ENCODE measurements around the gene COL13A1.

COL13A1 gene

GRCh38 chr10:69814251-69814650 lies 12.5 kb downstream of the COL13A1 start:
- in situ Hi-C loops (cut with HindIII; ENCODE audit: low pct_unique_long_range_greater_than_20kb, low sequenced_read_pairs) = no loop called here
- DNase-seq (ENCODE audit: low read depth in 1 of 2, low spot score in 1 of 2) = no peak
- no peak for TF ChIP-seq JUND (IDR thresholded peaks at IDR 0.05; ENCODE audit: low read depth)

- in situ Hi-C loops (cut with HindIII; ENCODE audit: low pct_unique_long_range_greater_than_20kb, low sequenced_read_pairs) = no loop called here
- DNase-seq (ENCODE audit: low read depth in 1 of 2, low spot score in 1 of 2) = no peak
- TF ChIP-seq JUND (IDR thresholded peaks at IDR 0.05; ENCODE audit: low read depth) = no peak
These were observed 13.4 kb downstream of the COL13A1 start for GRCh38 chr10:69815104-69815503.

- in situ Hi-C loops (cut with HindIII; ENCODE audit: low pct_unique_long_range_greater_than_20kb, low sequenced_read_pairs) = no loop called here
- TF ChIP-seq JUND (IDR thresholded peaks at IDR 0.05; ENCODE audit: low read depth) = no peak
- no peak for DNase-seq (ENCODE audit: low read depth in 1 of 2, low spot score in 1 of 2)
These were observed 14.8 kb downstream of the COL13A1 start for GRCh38 chr10:69816521-69816920.

GRCh38 chr10:69817078-69817581 lies 15.4 kb downstream of the COL13A1 start:
- in situ Hi-C loops (cut with HindIII; ENCODE audit: low pct_unique_long_range_greater_than_20kb, low sequenced_read_pairs) = no loop called here
- no peak for DNase-seq (ENCODE audit: low read depth in 1 of 2, low spot score in 1 of 2)
- no peak for TF ChIP-seq JUND (IDR thresholded peaks at IDR 0.05; ENCODE audit: low read depth)

- no peak for DNase-seq (ENCODE audit: low read depth in 1 of 2, low spot score in 1 of 2)
- no peak for TF ChIP-seq JUND (IDR thresholded peaks at IDR 0.05; ENCODE audit: low read depth)
- in situ Hi-C loops (cut with HindIII; ENCODE audit: low pct_unique_long_range_greater_than_20kb, low sequenced_read_pairs) = no loop called here
These were observed 17.1 kb downstream of the COL13A1 start for GRCh38 chr10:69818676-69819239.

GRCh38 chr10:69819716-69820506 lies 18.2 kb downstream of the COL13A1 start:
- in situ Hi-C loops (cut with HindIII; ENCODE audit: low pct_unique_long_range_greater_than_20kb, low sequenced_read_pairs) = no loop called here
- no peak for TF ChIP-seq JUND (IDR thresholded peaks at IDR 0.05; ENCODE audit: low read depth)
- DNase-seq (ENCODE audit: low read depth in 1 of 2, low spot score in 1 of 2) = no peak

GRCh38 chr10:69820817-69821216 lies 19.1 kb downstream of the COL13A1 start:
- in situ Hi-C loops (cut with HindIII; ENCODE audit: low pct_unique_long_range_greater_than_20kb, low sequenced_read_pairs) = no loop called here
- no peak for TF ChIP-seq JUND (IDR thresholded peaks at IDR 0.05; ENCODE audit: low read depth)
- no peak for DNase-seq (ENCODE audit: low read depth in 1 of 2, low spot score in 1 of 2)

GRCh38 chr10:69825604-69826003 lies 23.9 kb downstream of the COL13A1 start:
- in situ Hi-C loops (cut with HindIII; ENCODE audit: low pct_unique_long_range_greater_than_20kb, low sequenced_read_pairs) = no loop called here
- no peak for DNase-seq (ENCODE audit: low read depth in 1 of 2, low spot score in 1 of 2)
- TF ChIP-seq JUND (IDR thresholded peaks at IDR 0.05; ENCODE audit: low read depth) = no peak

- DNase-seq (ENCODE audit: low read depth in 1 of 2, low spot score in 1 of 2) = no peak
- in situ Hi-C loops (cut with HindIII; ENCODE audit: low pct_unique_long_range_greater_than_20kb, low sequenced_read_pairs) = no loop called here
- no peak for TF ChIP-seq JUND (IDR thresholded peaks at IDR 0.05; ENCODE audit: low read depth)
These were observed 24.4 kb downstream of the COL13A1 start for GRCh38 chr10:69826094-69826493.

- TF ChIP-seq JUND (IDR thresholded peaks at IDR 0.05; ENCODE audit: low read depth) = no peak
- in situ Hi-C loops (cut with HindIII; ENCODE audit: low pct_unique_long_range_greater_than_20kb, low sequenced_read_pairs) = no loop called here
- no peak for DNase-seq (ENCODE audit: low read depth in 1 of 2, low spot score in 1 of 2)
These were observed 25.3 kb downstream of the COL13A1 start for GRCh38 chr10:69826789-69827554.

GRCh38 chr10:69828144-69828870 lies 26.6 kb downstream of the COL13A1 start:
- in situ Hi-C loops (cut with HindIII; ENCODE audit: low pct_unique_long_range_greater_than_20kb, low sequenced_read_pairs) = no loop called here
- TF ChIP-seq JUND (IDR thresholded peaks at IDR 0.05; ENCODE audit: low read depth) = no peak
- no peak for DNase-seq (ENCODE audit: low read depth in 1 of 2, low spot score in 1 of 2)

- in situ Hi-C loops (cut with HindIII; ENCODE audit: low pct_unique_long_range_greater_than_20kb, low sequenced_read_pairs) = no loop called here
- no peak for DNase-seq (ENCODE audit: low read depth in 1 of 2, low spot score in 1 of 2)
- TF ChIP-seq JUND (IDR thresholded peaks at IDR 0.05; ENCODE audit: low read depth) = no peak
These were observed 28.1 kb downstream of the COL13A1 start for GRCh38 chr10:69829775-69830174.
